IMR-90 (cell line): ENCODE data around the gene TRIM63. TPM values are rescaled to one million over a fixed set of nuclear protein-coding genes. Genes with fewer than 3 reads are reported as not detected.

Experiments used
- ATAC-seq: fragments of 200-7000 bp; cut with Tn5 transposase; 2 replicates; pipeline ENCODE4 v1.9.1; 2020; ENCODE audit warnings: low read depth, mild to moderate bottlenecking, moderate library complexity
- BruUV-seq: library from RNA; stranded (reverse); fragments of 400-500 nt; replicated peaks from 2 replicates; lab custom pipeline; 2021; lab: Mats Ljungman, UMichigan
- CTCF ChIA-PET: fragments of 300-600 bp; formaldehyde crosslinking; extraction: SDS; loops from one replicate; lab custom pipeline; 2021; ENCODE audit warnings: antibody characterized with exemption; lab: Yijun Ruan, JAX
- POLR2A ChIA-PET: fragments of 300-600 bp; sonication (Branson Sonifier 250); formaldehyde crosslinking; loops from one replicate; lab custom pipeline; 2022; ENCODE audit warnings: antibody characterized with exemption; ENCODE audit not compliant: unreplicated experiment; lab: Charles Lee
- DNase-seq: peaks from one replicate; pipeline ENCODE4 v3.0.0; 2013
- H2AFZ ChIP-seq: replicated peaks from 2 replicates; pipeline ENCODE3; 2013; ENCODE audit warnings: low read length, mild to moderate bottlenecking; ENCODE audit not compliant: poor library complexity
- H2AK5ac ChIP-seq: 2 replicates; pipeline ENCODE4 v1.6.1; 2013; ENCODE audit warnings: low read depth, low read length, inconsistent platforms
- H2AK9ac ChIP-seq: replicated peaks from 2 replicates; pipeline ENCODE3; 2013; ENCODE audit warnings: mild to moderate bottlenecking, low read depth, low read length, moderate library complexity; ENCODE audit not compliant: poor library complexity
- H2BK120ac ChIP-seq: 2 replicates; pipeline ENCODE4 v1.6.1; 2013; ENCODE audit warnings: low read depth, low read length, inconsistent platforms
- H2BK15ac ChIP-seq: 3 replicates; pipeline ENCODE4 v1.6.1; 2013; ENCODE audit warnings: low read depth, low read length, inconsistent platforms
- H2BK20ac ChIP-seq: 2 replicates; pipeline ENCODE4 v1.6.1; 2013; ENCODE audit warnings: low read depth, mild to moderate bottlenecking, inconsistent platforms, low read length, moderate library complexity
- H2BK5ac ChIP-seq: 2 replicates; pipeline ENCODE4 v1.6.1; 2013; ENCODE audit warnings: mild to moderate bottlenecking, low read depth, low read length, inconsistent platforms; ENCODE audit not compliant: poor library complexity, severe bottlenecking
- H3K14ac ChIP-seq: replicated peaks from 2 replicates; pipeline ENCODE4 v1.6.1; 2013; ENCODE audit warnings: low read depth, low read length, inconsistent platforms
- H3K18ac ChIP-seq: 2 replicates; pipeline ENCODE4 v1.6.1; 2013; ENCODE audit warnings: low read depth, low read length, control low read depth
- H3K23ac ChIP-seq: 2 replicates; pipeline ENCODE4 v1.6.1; 2013; ENCODE audit warnings: low read depth, low read length, inconsistent platforms
- H3K27ac ChIP-seq: 2 replicates; pipeline ENCODE4 v1.5.1; 2013; ENCODE audit warnings: mild to moderate bottlenecking, control low read depth, low read length; ENCODE audit not compliant: insufficient read depth
- H3K27me3 ChIP-seq: 2 replicates; pipeline ENCODE4 v1.6.1; 2013; ENCODE audit warnings: low read length; ENCODE audit not compliant: control insufficient read depth, insufficient read depth
- H3K36me3 ChIP-seq: 2 replicates; pipeline ENCODE4 v1.6.1; 2013; ENCODE audit warnings: low read length, mixed read lengths; ENCODE audit not compliant: control insufficient read depth, insufficient read depth
- H3K4ac ChIP-seq: 2 replicates; pipeline ENCODE4 v1.6.1; 2013; ENCODE audit warnings: low read depth, low read length, inconsistent platforms
- H3K4me1 ChIP-seq: 2 replicates; pipeline ENCODE4 v1.6.1; 2013; ENCODE audit warnings: low read length, mixed read lengths; ENCODE audit not compliant: control insufficient read depth, insufficient read depth
- H3K4me2 ChIP-seq: 2 replicates; pipeline ENCODE4 v1.6.1; 2013; ENCODE audit warnings: low read depth, mild to moderate bottlenecking, control low read depth, low read length, moderate library complexity
- H3K4me3 ChIP-seq: 2 replicates; pipeline ENCODE4 v1.5.1; 2013; ENCODE audit warnings: low read depth, mild to moderate bottlenecking, control low read depth, low read length, moderate library complexity; ENCODE audit not compliant: insufficient read depth
- H3K56ac ChIP-seq: 2 replicates; pipeline ENCODE4 v1.6.1; 2013; ENCODE audit warnings: low read length, inconsistent platforms; ENCODE audit not compliant: insufficient read depth; ENCODE audit errors: extremely low read depth
- H3K79me1 ChIP-seq, 2 experiments: 2 replicates each; pipeline ENCODE4 v1.6.1; 2013; ENCODE audit warnings: low read length in 2 of 2, inconsistent platforms in 1 of 2, low read depth in 1 of 2
- H3K9ac ChIP-seq: 2 replicates; pipeline ENCODE4 v1.6.1; 2013; ENCODE audit warnings: low read depth, low read length, control low read depth
- H3K9me1 ChIP-seq: 2 replicates; pipeline ENCODE4 v1.6.1; 2013; ENCODE audit warnings: low read length, inconsistent platforms; ENCODE audit not compliant: insufficient read depth
- H3K9me3 ChIP-seq: 2 replicates; pipeline ENCODE4 v1.6.1; 2013; ENCODE audit warnings: low read length; ENCODE audit not compliant: control insufficient read depth, insufficient read depth
- H4K20me1 ChIP-seq: 2 replicates; pipeline ENCODE4 v1.6.1; 2013; ENCODE audit warnings: low read length, inconsistent platforms; ENCODE audit not compliant: insufficient read depth
- H4K5ac ChIP-seq: 2 replicates; pipeline ENCODE4 v1.6.1; 2013; ENCODE audit warnings: mild to moderate bottlenecking, low read depth, low read length, control low read depth
- H4K8ac ChIP-seq, 2 experiments: 2 replicates each; pipeline ENCODE4 v1.6.1; 2013; ENCODE audit warnings: low read depth in 2 of 2, low read length in 2 of 2, control low read depth in 1 of 2, inconsistent platforms in 1 of 2
- H4K91ac ChIP-seq: 2 replicates; pipeline ENCODE4 v1.6.1; 2013; ENCODE audit warnings: low read depth, low read length, inconsistent platforms; ENCODE audit not compliant: insufficient read depth
- BHLHE40 ChIP-seq: fragments of 150-350 bp; IDR thresholded peaks from 2 replicates; pipeline ENCODE4 v1.6.1; 2016; ENCODE audit warnings: mild to moderate bottlenecking, low read depth, low read length
- CHD1 ChIP-seq: IDR thresholded peaks from 2 replicates; pipeline ENCODE4 v1.6.1; 2012; ENCODE audit warnings: low read depth, low read length, improper control_type of control experiment
- ELK1 ChIP-seq: fragments of 150-350 bp; IDR thresholded peaks from 2 replicates; pipeline ENCODE4 v1.6.1; 2016; ENCODE audit warnings: low read depth, mild to moderate bottlenecking, low read length, moderate library complexity, borderline replicate concordance
- MAFK ChIP-seq: IDR thresholded peaks from 2 replicates; pipeline ENCODE4 v1.6.1; 2012; ENCODE audit warnings: low read depth, low read length, improper control_type of control experiment
- POLR2A ChIP-seq: IDR thresholded peaks from 2 replicates; pipeline ENCODE4 v1.6.1; 2012; ENCODE audit warnings: mild to moderate bottlenecking, low read depth, low read length
- RAD21 ChIP-seq: IDR thresholded peaks from 2 replicates; pipeline ENCODE4 v1.6.1; 2012; ENCODE audit warnings: low read length, improper control_type of control experiment
- WGBS, 2 experiments: methylation state at CpG; one replicate each; pipeline versions ENCODE4 v1.1.5 to v1.1.7; 2013; ENCODE audit warnings: missing lambda C conversion rate in 2 of 2; ENCODE audit not compliant: insufficient read length in 1 of 2; ENCODE audit errors: extremely low coverage in 2 of 2; 5-methylcytosine and 5-hydroxymethylcytosine counted together
- dilution Hi-C: fragments of 300-500 bp; cut with HindIII; formaldehyde crosslinking; loops from one replicate; pipeline ENCODE4 v1.14.3; 2018; ENCODE audit warnings: low sequenced_read_pairs; ENCODE audit not compliant: unreplicated experiment
- in situ Hi-C: fragments of 300-500 bp; cut with MboI; formaldehyde crosslinking; loops from 3 replicates; pipeline ENCODE4 v1.14.3; 2019; ENCODE audit warnings: low sequenced_read_pairs, inconsistent platforms, mixed read lengths
- intact Hi-C: fragments of 100-400 bp; cut with micrococcal nuclease; formaldehyde crosslinking; loops from 2 replicates; pipeline ENCODE4 v1.10.0; 2022
- polyA plus RNA-seq, 3 experiments: library from polyadenylated mRNA; depleted of rRNA; stranded (reverse); fragments of >200 nt; gene quantifications; 2 replicates each; pipeline ENCODE4 v1.2.3, GENCODE V29; 2012; ENCODE audit warnings: low replicate concordance in 1 of 3
- total RNA-seq: library from RNA; depleted of rRNA; stranded (reverse); fragments of >200 nt; gene quantifications from 2 replicates; pipeline ENCODE4 v1.2.3, GENCODE V29; 2012

The TRIM63 gene
- total and polyA plus RNA-seq, 2 of the 4 experiments (the other 2 are of a cell fraction) = not detected

- POLR2A ChIA-PET = no interaction called here
- no peak overlapping the region for H2BK20ac ChIP-seq
- dilution Hi-C loops = no loop called here
Measured at GRCh38 chr1:26028490-26028980, 38.9 kb downstream of the TRIM63 start.

More at GRCh38 chr1:26028490-26028980, 38.9 kb downstream of the TRIM63 start:
- no peak overlapping the region for H2AK9ac ChIP-seq
- H4K8ac ChIP-seq = no peak overlapping the region
- H3K9me3 ChIP-seq = no peaks in the 10 kb centered on the region
- no peak overlapping the region for H3K4me3 ChIP-seq
- no peak for TF ChIP-seq BHLHE40
- no peak for TF ChIP-seq RAD21
- no peak for TF ChIP-seq ELK1
- no peak for TF ChIP-seq POLR2A
- no peak for TF ChIP-seq MAFK
- no peak for TF ChIP-seq CHD1
- no peaks in the 10 kb centered on the region for H3K79me1 ChIP-seq
- H3K14ac ChIP-seq = no peak overlapping the region
- no peak overlapping the region for H3K23ac ChIP-seq
- H2BK5ac ChIP-seq = no peak overlapping the region
- no peak overlapping the region for H2BK15ac ChIP-seq
- H3K36me3 ChIP-seq = no peaks in the 10 kb centered on the region
- no peaks in the 10 kb centered on the region; the same call in 1 of the 2 replicates for H3K4me1 ChIP-seq
- no peaks in the 10 kb centered on the region for H4K20me1 ChIP-seq
- no peak overlapping the region for H3K56ac ChIP-seq
- H3K4ac ChIP-seq = no peak overlapping the region
- no CpG with 5 or more reads among the region's 8 CpGs for WGBS, 2 experiments
- H2AFZ ChIP-seq = peak overlapping the region; percentile 62
- no peak overlapping the region for H4K5ac ChIP-seq
- H3K9me1 ChIP-seq = no peaks in the 10 kb centered on the region
- H4K91ac ChIP-seq = no peak overlapping the region
- no peak overlapping the region for H3K27ac ChIP-seq
- DNase-seq (no peak), ATAC-seq (no peak)
- H2BK120ac ChIP-seq = no peak overlapping the region
- H3K27me3 ChIP-seq = peaks cover 3% of the 10 kb centered on the region; the same call in 1 of the 2 replicates
- no peak overlapping the region for H3K9ac ChIP-seq
- intact Hi-C loops (no loop called here), in situ Hi-C loops (no loop called here)
- BruUV-seq = no TSS peak
- H2AK5ac ChIP-seq = no peak overlapping the region
- H3K4me2 ChIP-seq = no peak overlapping the region
- CTCF ChIA-PET = no interaction called here
- H3K18ac ChIP-seq = no peak overlapping the region
